ENCODE results near the gene FAM107A.

DNA sequence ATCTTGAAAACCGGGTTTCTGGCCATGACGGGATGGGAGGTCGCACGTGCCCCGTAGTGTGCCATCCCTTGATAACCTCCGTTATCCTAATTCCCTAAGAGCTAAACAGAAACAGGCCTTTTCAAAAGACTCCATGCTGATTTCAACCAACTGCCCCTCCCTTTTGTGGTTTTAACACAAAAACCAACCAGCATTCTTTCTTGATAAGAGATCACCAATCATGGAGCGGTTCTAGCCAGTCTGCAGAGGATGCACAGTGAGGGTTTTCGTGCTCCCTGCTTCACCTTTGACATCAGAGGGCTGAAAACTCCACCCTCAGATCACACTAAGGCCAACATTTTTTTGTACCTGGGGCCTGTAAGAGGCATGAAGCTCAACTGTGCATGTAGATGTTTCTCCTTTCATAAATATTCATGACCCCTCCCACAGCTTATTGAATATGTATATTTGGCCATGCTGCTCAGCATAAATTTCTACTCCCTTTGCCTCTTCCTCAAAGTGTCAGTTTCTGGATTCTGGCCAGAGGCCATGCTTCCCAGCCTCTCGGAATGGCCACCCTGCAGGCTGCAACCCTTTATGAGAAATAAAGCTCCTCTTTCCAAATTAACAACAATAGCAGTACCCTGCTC lies 48.1 kb upstream of the FAM107A start:
- TF ChIP-seq PATZ1 (CRISPR knock-in tag; IDR thresholded peaks at IDR 0.05; ENCODE audit: borderline replicate concordance) (no peak), ZFP30 (CRISPR knock-in tag; IDR thresholded peaks at IDR 0.05) (no peak), ZNF70 (CRISPR knock-in tag; IDR thresholded peaks at IDR 0.05) (no peak)

All from SK-N-SH treated with all-trans-retinoic acid at 6 μM for 48 hours (cell line).